Smooth muscle cell of bladder (primary cell): Measurements from ENCODE around the gene PLK4. TPM values are rescaled to one million over a fixed set of nuclear protein-coding genes. Genes with fewer than 3 reads are reported as not detected.

Experiments
- total RNA-seq: library from RNA; depleted of rRNA; stranded (reverse); fragments of >200 nt; gene quantifications from 2 replicates; pipeline ENCODE4 v1.2.3, GENCODE V29; 2014

PLK4 gene
- 1.1 and 1.4 TPM in 2 replicates for total RNA-seq

DNA sequence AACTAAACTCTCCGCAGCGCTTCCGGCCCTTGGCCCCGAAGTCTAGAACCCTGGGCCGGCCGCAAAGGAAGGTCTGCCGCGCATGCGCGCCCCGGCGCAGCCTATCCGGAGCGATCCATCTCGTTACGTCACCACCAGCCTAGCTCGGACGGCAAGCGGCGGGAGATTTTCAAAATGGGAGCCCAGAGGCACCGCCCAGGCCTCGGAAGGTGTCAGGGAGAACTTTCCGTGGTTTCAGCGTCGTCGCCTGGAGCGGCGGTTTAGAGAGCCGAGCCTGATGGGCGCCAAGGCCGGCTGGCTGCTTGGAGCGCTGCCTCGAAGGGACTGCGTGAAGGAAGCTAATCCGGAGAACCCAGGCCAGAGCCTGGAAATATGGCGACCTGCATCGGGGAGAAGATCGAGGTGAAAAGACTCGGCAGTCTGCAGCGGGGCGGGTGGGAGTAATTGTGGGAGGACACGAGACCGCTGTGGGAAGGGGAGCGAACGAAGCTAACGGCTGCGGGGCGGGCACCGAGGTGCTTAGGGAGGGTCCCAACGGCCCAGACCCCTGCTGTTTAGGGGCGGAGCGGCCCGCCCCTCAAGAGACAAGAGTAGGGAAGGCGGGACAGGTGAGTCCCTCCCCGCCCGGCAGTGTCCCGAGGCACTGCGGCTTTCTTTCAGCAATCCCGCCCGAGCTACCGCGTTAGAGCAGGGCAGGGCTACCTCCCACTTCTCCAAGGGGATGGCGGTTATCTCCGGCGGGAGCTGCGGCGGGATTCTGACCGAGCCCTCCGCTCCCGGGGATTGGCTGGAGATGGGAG is at the start of gene PLK4:
Gene PLK4, plus strand, starts transcription at position 131 of the 800 bp plus-strand sequence. Its CDS starts 242 bp downstream, at position 373.

Other genes with a start within 250 kb of the PLK4 start
- gene INTU, start 247.9 kb upstream of the PLK4 start, total RNA-seq = 5.7 and 8.3 TPM in 2 replicates
- not detected in 2 replicates for gene SLC25A31, start 150.5 kb upstream of the PLK4 start, total RNA-seq
- 4.0 and 8.3 TPM in 2 replicates for gene HSPA4L, start 98.6 kb upstream of the PLK4 start, total RNA-seq
- 10.5 and 13.5 TPM in 2 replicates for gene MFSD8, start 84.3 kb downstream of the PLK4 start, total RNA-seq
- gene ABHD18, start 84.5 kb downstream of the PLK4 start, total RNA-seq = 4.7 and 5.8 TPM in 2 replicates
- 19.2 and 21.4 TPM in 2 replicates for gene LARP1B, start 180.4 kb downstream of the PLK4 start, total RNA-seq